ENCODE data around the gene IL1RAP.

IL1RAP gene

DNA sequence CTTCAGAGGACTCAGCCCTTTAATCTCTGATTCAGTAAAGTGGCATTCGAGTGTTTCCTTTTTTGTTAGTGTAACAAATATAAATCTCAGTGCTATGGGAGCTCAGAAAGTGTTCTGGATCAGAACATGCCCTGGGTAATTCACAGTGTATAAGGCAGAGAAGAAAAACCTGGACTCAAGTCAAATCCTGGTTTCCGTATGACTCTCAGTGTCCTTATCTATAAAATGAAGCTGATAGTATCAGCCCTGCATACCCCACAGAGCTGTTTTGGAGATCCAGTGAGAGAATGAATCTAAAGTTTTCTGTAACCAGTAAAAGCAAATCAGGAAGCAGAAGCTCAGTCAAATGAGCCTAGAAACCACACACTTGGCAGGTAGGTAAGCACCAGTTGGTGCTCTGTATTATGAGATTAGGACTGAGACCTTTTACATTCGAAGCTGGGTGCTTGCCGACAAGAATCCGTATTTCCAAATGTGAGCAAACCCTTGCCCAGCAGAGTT lies 67.2 kb downstream of the IL1RAP start:
- no peak for DNase-seq

DNA sequence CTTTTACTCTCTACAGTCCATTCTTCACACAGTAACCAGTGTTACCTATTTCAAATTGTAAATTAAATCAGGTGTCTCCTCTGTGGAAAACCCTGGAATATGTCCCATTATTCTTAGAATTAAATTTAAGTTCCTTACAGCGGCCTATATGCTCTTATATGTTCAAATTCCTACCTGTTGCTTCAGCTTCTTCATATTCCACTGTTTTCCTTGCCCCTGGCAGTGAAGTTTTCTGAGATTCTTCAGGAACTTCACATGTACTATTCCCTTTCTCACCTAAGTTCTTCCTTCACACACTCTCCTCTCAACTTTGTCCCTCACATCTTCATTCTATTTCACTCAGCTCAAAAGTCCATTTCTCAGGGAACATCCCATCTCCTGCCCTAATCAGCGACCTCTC lies 68.8 kb downstream of the IL1RAP start:
- no peak for DNase-seq

DNA sequence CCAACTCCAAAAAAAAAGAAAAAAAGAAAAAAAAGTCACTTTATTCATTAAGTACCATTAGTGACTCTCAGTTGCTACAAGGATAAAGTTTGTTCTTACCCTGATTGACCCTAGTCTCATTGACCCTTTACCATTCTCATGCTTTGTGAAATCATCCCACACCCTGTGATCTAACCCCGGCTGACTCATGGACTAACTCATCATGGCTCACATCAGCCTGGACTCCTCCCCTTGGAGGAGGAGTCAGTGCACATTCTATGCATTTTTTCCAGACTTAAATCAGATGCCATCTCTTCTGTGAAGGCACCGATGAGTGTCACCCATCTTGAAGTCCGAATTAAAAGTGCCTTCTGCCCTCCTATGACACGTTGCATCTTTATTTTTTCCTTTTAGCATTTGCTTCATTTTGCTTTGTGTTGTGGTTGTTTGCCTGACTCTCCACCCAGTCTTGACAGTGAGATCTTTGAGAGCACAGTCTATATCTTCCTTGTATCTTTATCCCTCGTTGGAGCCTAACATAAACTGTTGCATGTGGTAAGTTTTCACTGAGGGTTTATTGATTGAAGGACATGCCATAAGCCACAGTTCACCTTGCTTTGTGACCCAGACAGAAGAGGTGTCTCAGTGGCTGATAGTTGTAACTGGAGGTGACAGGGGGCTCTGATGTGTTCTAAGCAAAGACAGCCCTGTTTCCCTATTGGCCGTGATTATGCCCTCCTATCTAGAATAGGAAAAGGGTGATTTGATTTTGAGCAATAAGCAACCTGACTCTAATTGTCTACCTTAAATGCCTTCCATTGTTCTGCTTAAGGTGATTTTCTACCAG lies 72.1 kb downstream of the IL1RAP start:
- peak; percentile 44 for DNase-seq

DNA sequence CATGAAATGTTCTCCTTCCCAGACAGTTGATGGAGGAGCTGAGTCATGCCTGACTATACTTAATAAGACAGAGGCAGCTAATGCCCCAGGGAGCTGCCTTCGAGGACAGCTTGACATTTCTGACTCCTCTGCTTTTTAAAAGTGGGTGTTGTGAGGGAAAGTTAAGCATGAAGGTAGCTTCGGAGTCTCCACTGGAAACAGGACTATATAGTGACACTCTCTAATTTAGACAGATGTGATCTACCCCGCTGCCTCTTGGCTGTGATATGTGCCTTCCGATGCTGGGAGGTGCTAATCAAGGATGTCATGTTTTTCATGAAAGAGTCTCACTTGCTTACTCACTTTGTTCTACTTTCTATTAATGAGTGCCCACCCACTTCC lies 72.7 kb downstream of the IL1RAP start:
- peak; percentile 40 for DNase-seq

DNA sequence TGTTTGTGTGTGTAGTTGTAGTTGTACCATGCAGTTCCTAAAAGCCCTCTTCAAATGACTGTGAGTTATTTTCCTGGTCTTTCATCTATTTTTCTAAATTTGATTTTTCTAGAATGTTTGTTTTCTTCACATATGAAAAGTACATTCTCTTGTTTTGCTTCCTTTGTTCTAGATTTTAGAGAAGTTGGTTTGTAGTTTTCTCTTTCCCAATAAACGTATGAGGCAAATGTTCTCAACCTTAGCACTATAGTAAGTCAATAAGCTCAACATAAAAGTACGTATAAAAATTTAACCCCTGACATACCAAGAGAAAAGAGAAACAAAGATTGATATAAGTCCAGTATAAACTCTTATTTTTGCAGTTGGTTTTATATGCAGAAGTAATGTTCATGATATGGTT lies 74.7 kb downstream of the IL1RAP start:
- DNase-seq: no peak

DNA sequence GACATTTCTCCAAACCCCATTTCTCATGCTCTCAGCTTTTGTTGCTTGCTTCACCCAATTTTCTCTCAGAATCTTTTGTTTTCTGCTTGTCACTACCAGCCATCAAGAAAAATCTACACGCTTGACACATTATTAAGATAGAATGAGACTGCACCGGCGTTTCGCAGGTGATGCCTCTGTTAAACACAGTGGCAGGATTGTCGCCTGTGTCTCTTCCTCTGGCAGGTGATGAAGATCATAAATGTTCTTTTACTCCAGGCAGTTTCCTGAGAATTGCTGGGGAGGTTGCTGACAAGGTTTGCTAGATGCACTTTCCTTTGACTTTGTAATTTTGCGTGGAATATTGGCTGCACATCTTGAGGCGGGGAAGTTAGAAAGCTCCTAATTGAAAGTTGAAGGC lies 75.4 kb downstream of the IL1RAP start:
- DNase-seq: no peak

DNA sequence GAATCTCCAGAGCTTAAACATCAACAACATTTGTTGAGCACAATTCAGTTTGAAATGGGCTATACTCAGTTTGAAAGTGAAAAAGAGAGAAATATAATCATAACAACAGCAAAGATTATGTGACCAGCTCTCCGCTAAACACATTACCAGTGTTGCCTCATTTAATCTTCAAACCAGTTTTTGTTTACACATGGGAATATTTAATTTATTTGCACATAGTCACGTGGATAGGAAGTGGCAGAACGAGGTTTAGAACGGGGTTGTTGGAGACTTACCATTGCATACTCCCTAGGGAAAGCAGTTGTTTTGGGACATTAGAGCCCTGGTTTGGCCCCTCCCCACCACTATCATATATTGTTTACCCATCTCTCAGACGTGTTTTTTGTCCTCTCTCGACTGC lies 77.2 kb downstream of the IL1RAP start:
- no peak for DNase-seq

DNA sequence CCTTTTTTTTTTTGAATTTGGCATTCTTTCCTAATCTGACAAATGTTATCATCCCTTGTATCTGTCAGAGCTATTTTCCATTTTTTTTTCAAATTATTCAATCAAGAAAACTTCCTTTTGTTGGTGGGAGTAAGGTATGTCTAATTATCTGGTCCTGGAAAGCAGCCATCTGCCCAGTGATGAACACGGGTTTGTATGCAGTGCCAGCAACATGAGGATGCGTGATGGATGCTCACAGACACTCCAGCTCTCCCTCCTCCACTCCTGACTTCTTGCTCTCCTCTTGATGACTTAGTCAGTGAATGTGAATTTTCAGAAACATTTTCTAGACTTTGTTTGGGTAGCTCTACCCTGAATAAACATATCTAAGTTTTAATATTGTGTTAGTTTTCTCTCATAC lies 79.2 kb downstream of the IL1RAP start:
- DNase-seq: no peak

DNA sequence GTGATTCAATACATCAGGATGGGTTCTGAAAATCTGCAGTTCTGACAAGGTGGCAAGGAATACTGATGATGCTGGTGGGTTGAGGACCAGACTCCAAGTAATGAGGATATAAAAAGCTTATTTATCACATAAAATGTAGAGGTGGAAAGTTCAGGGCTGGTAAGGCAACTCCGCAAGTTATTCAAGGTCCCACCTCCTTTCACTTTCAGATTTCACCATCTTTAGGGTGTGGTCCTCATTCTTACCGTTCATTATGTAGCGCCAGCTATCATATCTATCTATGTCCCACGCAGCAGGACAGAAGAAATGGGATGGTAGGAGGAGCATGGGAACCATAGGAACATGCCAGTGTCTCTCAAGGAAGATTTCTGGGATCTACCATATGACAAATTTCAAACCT lies 80.3 kb downstream of the IL1RAP start:
- DNase-seq: no peak

DNA sequence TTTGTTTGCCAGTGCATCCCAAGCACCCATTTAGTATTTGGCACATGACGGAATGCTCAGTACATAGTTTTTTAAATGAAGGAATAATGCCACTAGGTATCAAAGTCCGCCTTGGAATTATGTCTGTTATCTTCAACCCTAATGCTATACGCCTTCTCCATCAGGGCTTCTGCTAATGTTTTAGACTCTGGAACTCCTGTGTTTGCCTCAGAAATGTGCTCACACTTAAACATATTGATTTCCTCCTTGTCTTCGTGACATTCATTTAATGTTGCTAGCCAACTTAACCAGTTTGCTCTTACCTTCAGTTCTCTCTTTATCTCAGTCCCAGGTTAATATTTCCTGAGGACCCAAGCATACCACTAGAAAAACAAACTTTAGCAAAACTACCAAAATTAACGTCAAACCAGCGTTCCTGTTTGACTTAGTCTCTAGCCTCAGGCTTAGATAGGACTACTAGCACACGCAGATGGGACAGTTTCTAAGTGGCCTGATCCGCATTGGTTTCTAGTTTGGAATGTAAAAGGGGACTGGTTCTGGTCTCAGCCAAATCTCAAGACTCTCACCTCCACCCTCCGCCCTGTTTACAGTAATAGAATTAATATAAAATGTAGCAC lies 81.4 kb downstream of the IL1RAP start:
- no peak for DNase-seq

DNA sequence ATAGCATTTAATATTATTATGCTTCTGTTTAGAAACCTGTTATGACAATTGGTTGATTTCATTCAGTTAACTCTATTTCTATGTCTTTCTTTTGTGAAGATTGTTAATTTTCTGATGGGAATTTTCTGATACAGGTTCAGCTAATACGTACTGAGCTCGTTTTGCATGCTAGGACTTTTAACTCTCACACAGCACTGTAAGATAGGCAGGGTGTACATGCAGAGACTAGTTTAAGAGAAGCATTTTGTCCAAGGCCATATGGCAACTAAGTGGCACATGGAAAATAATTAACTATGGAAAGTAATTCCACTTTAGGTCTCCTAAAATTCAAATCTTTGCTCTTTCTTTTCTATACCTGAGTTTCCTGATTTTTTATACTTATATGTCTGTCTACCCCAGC lies 81.9 kb downstream of the IL1RAP start:
- DNase-seq: no peak

DNA sequence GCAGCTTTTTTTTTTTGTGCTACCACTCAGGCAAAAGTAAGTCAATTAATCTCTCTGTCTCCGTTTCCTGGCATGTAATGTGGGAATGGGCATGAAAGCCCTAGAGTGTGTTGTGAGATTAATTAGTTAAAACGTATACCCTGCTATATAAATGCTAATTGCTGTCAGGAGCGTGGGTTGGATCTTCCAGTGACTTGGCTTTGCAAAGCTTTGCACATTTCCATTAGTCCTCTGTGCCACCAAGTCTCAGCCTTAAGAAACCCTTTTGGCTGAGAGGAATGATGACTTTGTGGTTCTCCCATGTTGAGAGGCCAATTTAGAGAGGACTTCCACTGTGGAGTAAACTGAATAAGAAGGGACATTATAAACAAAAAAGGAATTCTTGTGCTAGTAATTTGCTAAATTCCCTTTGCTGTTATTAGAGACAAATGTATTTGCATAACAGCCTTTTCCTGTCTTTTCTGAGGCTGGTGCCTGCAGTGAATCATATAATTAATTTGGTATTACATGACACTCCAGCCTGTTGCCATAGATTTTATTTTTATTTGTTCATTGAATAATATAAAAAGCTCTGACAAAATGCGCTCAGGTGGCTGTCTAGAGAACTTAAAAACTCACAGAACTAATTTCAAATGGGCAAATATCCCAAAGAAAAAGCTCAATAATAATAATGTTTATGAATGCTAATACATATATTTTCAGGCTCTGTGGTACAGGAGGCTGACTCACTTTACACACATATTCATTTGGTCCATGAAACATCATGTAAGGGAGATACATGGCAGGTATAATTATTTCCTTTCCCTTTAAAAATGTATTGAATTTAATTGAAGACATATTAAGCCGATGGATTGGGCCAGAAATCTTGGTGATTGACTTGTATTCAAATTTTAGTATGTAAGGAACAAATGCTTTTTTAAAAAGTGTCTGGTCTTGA lies 82.7 kb downstream of the IL1RAP start:
- DNase-seq: no peak

DNA sequence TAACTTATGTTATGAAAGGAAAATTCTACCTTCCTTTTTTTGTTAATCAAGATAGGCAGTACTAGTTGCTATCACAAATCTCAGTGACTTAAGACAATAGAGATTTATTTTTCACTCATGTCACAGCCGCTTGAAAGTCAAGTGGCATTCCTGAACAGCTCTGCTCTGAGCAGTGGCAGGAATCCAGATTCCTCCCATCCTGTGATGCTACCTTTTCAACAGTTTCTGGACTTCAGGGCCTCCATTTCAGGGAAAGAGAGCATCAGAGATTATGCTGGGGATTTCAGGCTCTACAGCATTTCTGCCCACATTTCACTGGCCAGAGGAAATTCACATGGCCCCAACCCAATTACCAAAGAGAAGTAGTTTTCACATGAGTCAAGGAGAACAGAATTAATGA lies 83.4 kb downstream of the IL1RAP start:
- DNase-seq: no peak

DNA sequence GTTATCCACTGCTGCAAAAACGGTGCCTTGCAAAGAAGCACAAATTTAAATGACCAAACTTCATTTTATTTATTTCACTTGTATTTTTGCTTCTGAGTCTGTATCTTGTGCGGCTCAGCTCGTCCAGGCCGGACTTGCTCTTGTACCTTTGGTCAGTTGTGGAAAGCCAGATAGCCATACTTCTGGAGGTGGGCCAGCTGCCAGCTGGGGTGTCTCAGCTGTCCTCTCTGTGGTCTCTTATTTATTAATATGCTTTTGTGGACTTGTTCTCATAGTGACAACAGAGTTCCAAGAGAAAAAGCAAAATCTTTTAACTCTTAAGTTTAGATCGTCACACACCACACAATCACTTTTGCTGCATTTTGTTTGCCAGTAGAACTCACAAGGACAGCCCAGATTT lies 87.7 kb downstream of the IL1RAP start:
- DNase-seq: no peak

DNA sequence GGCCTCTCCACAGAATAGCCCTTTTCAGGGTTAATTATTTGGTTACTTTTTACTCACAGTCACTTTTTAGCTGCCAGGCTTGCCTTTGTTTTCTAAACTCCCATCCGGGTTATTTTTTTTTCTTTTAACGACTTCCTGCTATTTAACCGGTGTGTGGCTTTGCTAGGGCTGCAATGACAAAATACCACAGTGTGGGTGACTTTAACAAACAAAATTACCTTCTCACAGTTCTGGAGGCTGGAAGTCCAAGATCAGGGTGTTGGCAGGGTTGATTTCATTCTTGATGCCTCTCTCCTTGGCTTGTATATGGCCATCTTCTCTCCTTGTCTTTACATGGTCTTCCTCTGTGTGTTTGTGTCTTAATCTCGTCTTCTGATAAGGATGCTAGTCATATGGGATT lies 91.5 kb downstream of the IL1RAP start:
- no peak for DNase-seq

DNA sequence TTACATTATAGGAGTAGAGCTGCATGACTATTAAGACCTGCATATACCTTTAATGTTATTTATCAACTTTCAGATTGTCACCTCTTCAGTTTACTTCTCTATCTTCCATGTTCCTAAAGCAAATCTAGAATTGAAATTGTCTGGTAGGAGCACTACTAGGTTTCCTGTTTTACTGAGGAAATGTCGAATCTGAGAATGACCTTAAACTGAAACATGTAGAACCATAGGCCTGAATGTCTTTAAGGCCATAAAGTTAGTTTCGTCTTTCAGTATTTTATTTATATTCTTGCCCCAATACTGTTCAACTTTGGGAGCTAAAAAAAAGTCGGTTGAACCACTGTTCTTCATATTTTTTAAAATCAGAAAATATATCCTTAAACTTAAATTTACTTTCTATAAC lies 92.7 kb downstream of the IL1RAP start:
- no peak for DNase-seq

DNA sequence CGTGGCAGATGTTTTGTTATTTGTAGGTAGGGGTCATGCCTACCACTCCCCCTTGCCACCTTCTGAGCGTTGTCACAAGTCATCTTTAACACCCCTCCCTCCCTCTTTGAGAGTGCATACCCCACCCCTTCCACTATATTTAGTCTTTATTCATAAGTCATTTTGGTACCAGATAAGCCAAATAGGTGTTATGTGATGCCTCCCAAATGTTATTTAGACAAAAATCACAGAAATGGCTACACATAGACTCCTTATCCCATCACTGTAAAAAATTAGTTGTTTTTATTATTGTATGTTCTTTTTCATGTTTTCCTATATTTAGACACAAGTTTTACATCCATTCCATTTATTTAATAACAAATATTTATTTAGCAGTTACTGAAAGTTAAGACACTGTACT lies 93.1 kb downstream of the IL1RAP start:
- no peak for DNase-seq

DNA sequence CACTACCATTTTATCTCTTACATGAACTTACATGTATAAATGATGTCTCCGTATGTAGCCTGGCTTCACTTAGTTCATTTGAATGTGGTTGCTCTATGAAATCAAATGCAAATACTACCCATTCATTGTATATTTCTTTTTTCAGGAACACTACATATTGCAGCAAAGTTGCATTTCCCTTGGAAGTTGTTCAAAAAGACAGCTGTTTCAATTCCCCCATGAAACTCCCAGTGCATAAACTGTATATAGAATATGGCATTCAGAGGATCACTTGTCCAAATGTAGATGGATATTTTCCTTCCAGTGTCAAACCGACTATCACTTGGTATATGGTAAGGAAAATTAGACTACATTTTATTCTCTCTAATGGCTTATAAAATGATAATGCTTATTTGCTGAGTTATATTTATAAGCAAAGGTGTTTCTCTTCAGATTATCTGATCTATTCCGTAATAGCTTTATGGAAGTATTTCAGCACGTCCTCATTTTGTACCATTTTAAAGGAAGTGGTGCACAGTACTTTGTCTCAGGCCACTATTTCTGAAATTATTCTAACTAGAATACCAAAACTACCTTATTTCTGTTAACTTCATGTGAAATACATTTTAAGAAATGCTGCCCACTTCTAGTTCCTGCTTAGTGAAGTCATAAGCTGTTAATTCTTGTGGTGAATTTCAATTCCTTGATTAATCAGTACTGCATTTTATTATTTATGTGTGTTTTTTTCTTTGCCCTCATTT lies 95.1 kb downstream of the IL1RAP start:
- no peak for DNase-seq

DNA sequence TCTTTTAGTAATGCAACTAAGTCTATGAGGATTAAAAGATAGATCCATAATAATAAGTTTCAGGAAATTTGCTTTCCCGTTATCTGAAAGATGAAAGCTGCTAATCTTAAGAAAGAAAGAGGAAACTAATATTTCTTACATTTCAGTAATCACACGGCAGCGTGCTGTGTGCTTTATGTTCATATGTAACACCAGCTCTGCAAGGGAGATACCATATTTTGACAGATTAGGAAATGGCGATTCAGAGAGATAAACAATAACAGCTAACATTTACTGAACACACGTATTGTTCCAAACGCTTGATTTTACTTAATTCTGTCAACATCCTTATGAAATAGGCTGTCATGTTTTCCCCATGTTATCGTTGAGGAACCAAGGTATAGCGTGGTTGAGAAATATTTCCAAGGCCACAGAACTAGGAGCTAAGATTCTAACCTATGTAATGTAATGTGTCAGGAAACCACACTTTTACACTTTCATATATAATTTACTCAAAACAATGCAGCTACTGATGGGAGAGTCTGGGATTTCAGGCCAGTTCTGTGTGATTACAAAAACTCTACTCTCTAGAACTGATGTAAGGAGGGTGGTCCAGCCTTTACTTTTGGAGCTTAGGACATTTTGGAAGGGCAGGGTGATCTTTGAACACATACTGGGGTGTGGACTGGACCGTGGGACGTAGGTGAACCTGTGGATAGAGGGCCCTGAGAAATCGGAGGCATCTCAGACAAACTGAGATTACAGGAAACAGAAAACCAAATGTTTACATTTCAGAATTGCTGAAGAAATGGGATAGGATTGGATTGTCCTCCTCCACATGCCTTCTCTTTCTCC lies 100.6 kb downstream of the IL1RAP start:
- no peak for DNase-seq

DNA sequence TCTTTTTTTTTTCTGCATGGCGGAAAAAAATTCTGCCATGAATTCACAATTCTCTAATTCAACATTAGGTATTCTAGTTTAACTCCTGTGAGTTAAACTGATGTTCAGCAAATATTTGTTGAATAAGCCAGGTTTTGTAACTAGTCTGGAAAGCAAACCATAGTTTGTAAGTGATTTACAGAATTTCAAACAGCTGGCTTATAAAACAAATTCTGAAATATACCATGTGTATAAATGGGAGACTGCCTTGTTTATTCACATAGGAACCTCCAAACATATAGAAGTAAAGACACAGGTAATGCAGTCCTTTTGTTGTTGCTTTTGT lies 101.1 kb downstream of the IL1RAP start:
- no peak for DNase-seq

DNA sequence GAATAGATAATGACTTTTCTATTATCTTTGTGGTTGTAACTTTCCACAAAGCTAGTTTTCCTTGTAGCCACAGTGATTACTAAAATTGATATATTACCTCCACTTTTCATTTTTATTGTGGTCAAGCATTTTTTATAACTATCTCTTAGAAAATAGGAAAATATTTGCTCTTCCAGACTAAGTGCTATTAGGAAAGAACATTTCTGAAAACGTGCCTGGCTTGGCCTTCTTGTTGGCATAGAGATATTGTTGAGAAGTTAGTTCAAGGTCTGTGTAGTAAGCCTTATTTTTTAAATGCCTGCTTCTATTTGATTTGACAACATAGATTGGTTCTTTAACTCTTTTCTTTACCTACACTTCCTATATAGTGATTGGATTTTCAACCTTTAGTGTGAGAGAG lies 101.7 kb downstream of the IL1RAP start:
- DNase-seq: no peak

DNA sequence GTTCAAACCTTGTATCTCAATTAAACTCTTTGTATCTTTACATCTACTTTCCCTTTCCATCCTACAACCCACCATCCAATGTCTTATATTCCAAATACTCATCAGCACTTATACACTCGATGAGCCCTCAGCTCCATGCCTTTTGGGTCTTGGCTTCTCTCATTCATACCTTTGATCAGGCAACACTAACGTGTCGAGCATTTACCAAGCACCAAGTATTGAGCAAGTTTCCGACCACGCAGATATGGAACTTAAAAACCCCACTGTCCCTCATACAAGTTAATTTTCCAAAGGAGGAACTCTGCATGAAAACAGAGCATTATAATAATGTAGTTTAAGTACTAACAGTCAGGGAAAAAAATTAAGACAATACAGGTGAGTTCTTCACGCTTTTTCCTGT lies 102.8 kb downstream of the IL1RAP start:
- DNase-seq: no peak
